Motor neuron (in vitro differentiated cells): ENCODE measurements around the gene REXO4. TPM values are rescaled to one million over a fixed set of nuclear protein-coding genes. Genes with fewer than 3 reads are reported as not detected.
"Not testable (repeated sequence)": the region's sequence is repeated elsewhere in the genome, so short reads cannot be mapped to it uniquely, and the experiment has no call there.

Source experiments
- ATAC-seq, 8 experiments: fragments of 200-7000 bp; cut with Tn5 transposase; replicated peaks in 6 of 8; 2 replicates each; pipeline ENCODE4 v1.8.0; 2021; ENCODE audit warnings: mild to moderate bottlenecking in 8 of 8, moderate library complexity in 8 of 8
- H3K27ac ChIP-seq, 2 donors: fragments of 250-450 bp; sonication (Bioruptor Pico); 2 replicates each; pipeline ENCODE4 v1.9.0; 2021; ENCODE audit warnings: antibody characterized with exemption in 2 of 2, mild to moderate bottlenecking in 2 of 2, moderate library complexity in 1 of 2
- H3K4me1 ChIP-seq, 2 donors: fragments of 250-450 bp; sonication (Bioruptor Pico); replicated peaks in 1 of 2; 2 replicates each; pipeline ENCODE4 v1.6.1; 2021; ENCODE audit warnings: antibody characterized with exemption in 2 of 2, mild to moderate bottlenecking in 2 of 2, moderate library complexity in 1 of 2
- H3K4me3 ChIP-seq, 5 donors: fragments of 250-450 bp; sonication (Bioruptor Pico); 2 replicates each; pipeline ENCODE4 v1.9.0; 2021; ENCODE audit warnings: antibody characterized with exemption in 5 of 5, mild to moderate bottlenecking in 5 of 5, moderate library complexity in 4 of 5
- WGBS, 10 experiments: fragments of 450-650 bp; shearing (Covaris generic); methylation state at CpG; one replicate each; pipeline ENCODE4 v1.0.0; 2022; 5-methylcytosine and 5-hydroxymethylcytosine counted together
- in situ Hi-C, 9 experiments: fragments of 400-800 bp; cut with MboI; loops; one replicate each; pipeline ENCODE4 v1.15.0; 2021; ENCODE audit warnings: low sequenced_read_pairs in 9 of 9, low pct_unique_long_range_greater_than_20kb in 2 of 9; ENCODE audit not compliant: unreplicated experiment in 9 of 9
- total RNA-seq, 8 experiments: library from RNA; unstranded; fragments of 300-600 nt; gene quantifications; 2 replicates each; pipeline versions ENCODE4 v1.2.3 to v1.2.4, GENCODE V29; 2022

REXO4 gene
- total RNA-seq, 8 experiments from 2014 or later, result 23.1 to 34.3 (median 24.5) TPM

GRCh38 chr9:133389025-133389557 is 28.7 kb downstream of the REXO4 start:
- in situ Hi-C loops, result no loop called here
- no peak overlapping the region for H3K4me3 ChIP-seq
- H3K27ac ChIP-seq, result no peak overlapping the region
- H3K4me1 ChIP-seq, result no peaks in the 10 kb centered on the region
- 40 to 100% (median 96%) methylated on average over 1 to 5 of the region's 12 CpGs; no CpG with 5 or more reads in 4 of the 10 experiments for WGBS, 10 experiments
- ATAC-seq, result no peak

DNA sequence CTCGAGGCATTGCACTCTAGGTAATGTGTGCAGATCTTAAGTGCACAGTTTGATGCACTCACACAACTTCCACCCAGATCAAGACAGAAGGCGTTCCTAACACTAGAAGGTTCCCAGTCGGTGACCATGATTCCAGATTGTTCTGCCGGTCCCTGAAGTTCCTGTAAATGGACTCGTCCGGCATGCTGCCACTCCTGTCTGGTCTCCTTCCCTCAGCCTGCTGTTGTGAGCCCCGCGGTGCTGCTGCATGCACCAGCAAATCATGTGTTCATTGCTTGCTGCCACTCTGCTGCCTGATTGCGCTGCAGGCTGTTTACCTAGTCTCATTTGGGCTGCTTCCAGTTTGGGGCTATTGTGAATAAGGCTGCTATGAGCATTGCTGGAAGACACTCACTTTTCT is 30.1 kb downstream of the REXO4 start:
- ATAC-seq, result peak in 1 of 8 experiments; percentile 77
- WGBS, 10 experiments, result 0 to 93% (median 82%) methylated on average over 1 to 8 of the region's 9 CpGs; no CpG with 5 or more reads in 2 of the 10 experiments
- H3K4me3 ChIP-seq, result no peak overlapping the region
- H3K4me1 ChIP-seq, result no peaks in the 10 kb centered on the region
- no peak overlapping the region for H3K27ac ChIP-seq
- in situ Hi-C loops, result no loop called here

GRCh38 chr9:133386338-133386737 is 31.5 kb downstream of the REXO4 start:
- in situ Hi-C loops, result no loop called here
- WGBS, 10 experiments, result 33 to 100% (median 80%) methylated on average over 1 to 3 of the region's 13 CpGs; no CpG with 5 or more reads in 5 of the 10 experiments
- H3K27ac ChIP-seq, result no peak overlapping the region
- H3K4me3 ChIP-seq, result no peak overlapping the region
- ATAC-seq, result no peak
- no peaks in the 10 kb centered on the region for H3K4me1 ChIP-seq

- no peak for ATAC-seq
- no peak overlapping the region for H3K4me3 ChIP-seq
- in situ Hi-C loops, result no loop called here
- no peaks in the 10 kb centered on the region for H3K4me1 ChIP-seq
- no peak overlapping the region for H3K27ac ChIP-seq
- 49 to 90% (median 86%) methylated on average over 3 to 6 of the region's 14 CpGs; no CpG with 5 or more reads in 5 of the 10 experiments for WGBS, 10 experiments
These were observed 32.4 kb downstream of the REXO4 start for GRCh38 chr9:133385452-133385851.

DNA sequence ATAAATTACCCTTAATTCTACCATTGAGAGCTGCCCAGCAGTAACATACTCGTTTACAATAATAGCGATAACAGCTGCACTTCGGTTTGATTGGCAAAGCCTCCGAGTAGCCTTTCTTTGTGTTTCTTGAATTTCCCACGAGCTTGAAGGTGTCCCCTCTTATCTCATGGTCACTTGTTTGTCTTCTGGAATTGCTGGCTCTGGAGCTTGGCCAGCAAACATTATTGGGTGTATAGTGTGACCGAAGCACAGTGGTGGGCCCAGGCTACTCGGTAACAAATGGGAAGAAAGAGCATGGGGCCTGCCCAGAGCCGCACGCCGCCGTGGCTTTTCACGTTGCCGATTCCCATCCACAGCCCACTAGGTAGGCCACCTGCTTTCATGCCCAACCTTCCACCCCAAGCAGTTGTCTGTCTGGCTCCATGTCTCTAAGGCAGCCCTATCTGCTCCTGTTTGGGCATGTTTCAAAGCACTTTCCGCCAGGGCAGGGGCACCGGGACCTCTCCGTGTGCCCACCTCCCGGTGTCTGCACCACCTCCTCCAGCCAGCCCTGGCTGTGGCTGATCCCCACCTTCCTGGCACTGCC is 33.0 kb downstream of the REXO4 start:
- no peak overlapping the region for H3K4me3 ChIP-seq
- no peak overlapping the region for H3K27ac ChIP-seq
- no peaks in the 10 kb centered on the region for H3K4me1 ChIP-seq
- ATAC-seq, result no peak
- in situ Hi-C loops, result no loop called here
- 69 to 100% (median 89%) methylated on average over 2 to 10 of the region's 17 CpGs; no CpG with 5 or more reads in 2 of the 10 experiments for WGBS, 10 experiments

- WGBS, 10 experiments, result 50 to 100% (median 86%) methylated on average over 1 to 3 of the region's 3 CpGs; no CpG with 5 or more reads in 4 of the 10 experiments
- ATAC-seq, result no peak
- no peak overlapping the region for H3K4me3 ChIP-seq
These were observed 34.4 kb downstream of the REXO4 start for GRCh38 chr9:133383438-133383837.

GRCh38 chr9:133382507-133383141 is 35.2 kb downstream of the REXO4 start:
- ATAC-seq, result no peak
- Histone ChIP-seq H3K4me3 (no peak overlapping the region), H3K4me1 (no peaks in the 10 kb centered on the region), H3K27ac (no peak overlapping the region)
- 49 to 100% (median 68%) methylated on average over 1 to 4 of the region's 4 CpGs; no CpG with 5 or more reads in 1 of the 10 experiments for WGBS, 10 experiments
- in situ Hi-C loops, result no loop called here

More at GRCh38 chr9:133383438-133383837, 34.4 kb downstream of the REXO4 start:
- in situ Hi-C loops, result no loop called here
- no peak overlapping the region for H3K27ac ChIP-seq
- H3K4me1 ChIP-seq, result no peaks in the 10 kb centered on the region

GRCh38 chr9:133380734-133381133 is 37.1 kb downstream of the REXO4 start:
- Histone ChIP-seq H3K4me1 (peaks cover 0 to 4% of the 10 kb centered on the region in 2 donors), H3K4me3 (no peak overlapping the region), H3K27ac (no peak overlapping the region)
- 55 to 90% (median 73%) methylated on average over 2 to 4 of the region's 4 CpGs for WGBS, 10 experiments
- in situ Hi-C loops, result no loop called here
- ATAC-seq, result no peak

DNA sequence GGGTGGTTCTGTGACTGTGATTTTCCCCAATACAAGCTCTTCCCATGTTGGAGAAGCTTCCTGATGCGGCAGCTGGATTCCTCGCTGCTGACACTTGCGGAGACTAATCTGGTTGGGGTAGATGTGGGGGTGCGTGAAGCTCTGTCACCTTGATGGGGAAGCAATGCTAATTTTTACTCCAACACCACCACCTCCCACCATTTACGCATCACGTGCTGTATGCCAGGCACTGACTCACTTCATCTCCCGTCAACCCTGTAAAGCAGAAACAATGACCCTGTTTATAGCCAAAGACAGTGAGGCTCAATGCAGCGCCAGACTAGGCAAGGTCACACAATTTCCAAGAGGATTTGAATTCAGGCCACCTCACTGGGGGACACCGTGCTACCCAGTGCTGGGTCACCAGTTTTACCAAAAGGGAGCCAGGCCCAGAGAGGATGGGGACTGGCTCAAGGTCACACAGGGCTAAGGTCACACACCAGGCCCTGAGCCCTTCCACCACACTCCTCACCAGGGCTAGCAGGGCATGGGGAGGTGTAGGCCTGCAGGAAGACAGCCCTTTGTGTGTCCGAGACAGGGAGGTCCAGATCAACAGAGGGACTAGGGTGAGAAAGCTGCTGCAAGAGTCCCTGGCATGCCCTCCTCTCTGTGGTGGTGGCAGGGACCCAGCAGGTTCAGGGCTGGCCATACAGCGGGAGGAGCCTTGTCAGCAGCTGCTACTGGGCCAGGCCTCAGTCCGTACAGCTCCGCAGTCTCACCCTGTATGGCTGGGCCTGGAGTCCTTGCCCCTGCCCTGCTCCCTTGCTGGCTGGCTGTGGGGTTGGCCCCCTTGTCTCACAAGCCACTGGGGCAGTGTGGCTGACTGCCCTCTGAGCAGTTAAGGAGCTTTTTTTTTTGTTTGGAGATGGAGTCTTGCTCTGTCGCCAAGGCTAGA is 38.4 kb downstream of the REXO4 start:
- ATAC-seq, result no peak
- Histone ChIP-seq H3K4me1 (peaks cover 4 to 7% of the 10 kb centered on the region in 2 donors), H3K4me3 (no peak overlapping the region), H3K27ac (no peak overlapping the region)
- in situ Hi-C loops, result no loop called here
- WGBS, 10 experiments, result 71 to 100% (median 95%) methylated on average over 2 to 5 of the region's 14 CpGs; no CpG with 5 or more reads in 3 of the 10 experiments

GRCh38 chr9:133378408-133378962 is 39.3 kb downstream of the REXO4 start:
- H3K4me3 ChIP-seq, result no peak overlapping the region
- 40 to 100% (median 87%) methylated on average over 1 of the region's 1 CpG; no CpG with 5 or more reads in 4 of the 10 experiments for WGBS, 10 experiments
- in situ Hi-C loops, result no loop called here
- H3K27ac ChIP-seq, result no peak overlapping the region
- no peak for ATAC-seq
- H3K4me1 ChIP-seq, result peaks cover 9 to 13% of the 10 kb centered on the region in 2 donors

DNA sequence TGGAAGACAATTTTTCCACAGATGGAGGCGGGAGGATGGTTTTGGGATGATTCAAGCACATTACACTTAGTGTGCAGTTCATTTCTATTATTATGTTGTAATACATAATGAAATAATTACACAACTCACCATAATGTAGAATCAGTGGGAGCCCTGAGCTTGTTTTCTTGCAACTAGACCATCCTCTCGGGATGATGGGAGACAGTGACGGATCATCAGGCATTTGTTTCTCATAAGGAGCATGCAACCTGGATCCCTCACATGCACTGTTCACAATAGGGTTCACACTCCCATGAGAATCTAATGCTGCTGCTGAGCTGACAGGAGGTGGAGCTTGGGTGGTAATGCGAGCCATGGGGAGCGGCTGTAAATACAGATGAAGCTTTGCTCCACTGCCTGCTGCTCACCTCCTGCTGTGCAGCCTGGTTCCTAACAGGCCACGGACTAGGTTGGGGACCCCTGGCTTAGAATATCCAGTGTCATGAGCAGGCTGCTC is 40.0 kb downstream of the REXO4 start:
- Histone ChIP-seq H3K4me3 (no peak overlapping the region), H3K4me1 (peaks cover 9 to 13% of the 10 kb centered on the region in 2 donors), H3K27ac (no peak overlapping the region)
- WGBS, 10 experiments, result 0 to 100% (median 54%) methylated on average over 1 to 4 of the region's 6 CpGs; no CpG with 5 or more reads in 2 of the 10 experiments
- peak in 1 of 8 experiments; percentile 2 for ATAC-seq
- in situ Hi-C loops, result no loop called here

GRCh38 chr9:133377280-133377679 is 40.5 kb downstream of the REXO4 start:
- ATAC-seq, H3K4me3 ChIP-seq, in situ Hi-C loops, H3K27ac ChIP-seq: not testable (repeated sequence)
- peaks cover 9 to 13% of the 10 kb centered on the region in 2 donors for H3K4me1 ChIP-seq
- 0 to 98% (median 70%) methylated on average over 1 to 11 of the region's 14 CpGs; no CpG with 5 or more reads in 2 of the 10 experiments for WGBS, 10 experiments
